ENCODE measurements around the gene KDR. TPM values are rescaled to one million over a fixed set of nuclear protein-coding genes. Genes with fewer than 3 reads are reported as not detected.

Gene KDR
- total RNA-seq, 2 experiments from 2014 or later = not detected

- CTCF ChIA-PET = interaction anchor here (0.6 kb wide), 1 partner anchor 210 kb away, joined by 3 read pairs; no protein-coding TSS in a partner anchor
- H3K27me3 Mint-ChIP-seq = no peaks in the 10 kb centered on the region
Measured at GRCh38 chr4:55087009-55087912, 38.1 kb downstream of the KDR start.

GRCh38 chr4:55086578-55086977 lies 38.8 kb downstream of the KDR start:
- intact Hi-C loops (cut with micrococcal nuclease) = no loop called here
- H3K27me3 Mint-ChIP-seq = no peaks in the 10 kb centered on the region
- no peaks in the 10 kb centered on the region for H3K36me3 Mint-ChIP-seq
- H3K27ac Mint-ChIP-seq = no peak overlapping the region
- ChIA-PET POLR2A (no interaction called here), CTCF (interaction anchor here (0.6 kb wide), 1 partner anchor 209 kb away, joined by 3 read pairs; no protein-coding TSS in a partner anchor)
- H3K4me3 Mint-ChIP-seq = no peak overlapping the region
- no peaks in the 10 kb centered on the region for H3K9me3 Mint-ChIP-seq
- no peak for DNase-seq
- no peaks in the 10 kb centered on the region for H3K4me1 Mint-ChIP-seq (ENCODE audit: low read depth)

More at GRCh38 chr4:55087009-55087912, 38.1 kb downstream of the KDR start:
- H3K36me3 Mint-ChIP-seq = no peaks in the 10 kb centered on the region
- DNase-seq = no peak
- H3K4me1 Mint-ChIP-seq (ENCODE audit: low read depth) = no peaks in the 10 kb centered on the region
- no peaks in the 10 kb centered on the region for H3K9me3 Mint-ChIP-seq
- no peak overlapping the region for H3K4me3 Mint-ChIP-seq
- intact Hi-C loops (cut with micrococcal nuclease) = no loop called here
- no peak overlapping the region for H3K27ac Mint-ChIP-seq
- POLR2A ChIA-PET = no interaction called here

GRCh38 chr4:55083735-55084134 lies 41.7 kb downstream of the KDR start:
- no peak for DNase-seq
- H3K4me1 Mint-ChIP-seq (ENCODE audit: low read depth) = no peaks in the 10 kb centered on the region
- ChIA-PET CTCF (no interaction called here), POLR2A (no interaction called here)
- H3K9me3 Mint-ChIP-seq = no peaks in the 10 kb centered on the region
- intact Hi-C loops (cut with micrococcal nuclease) = no loop called here
- H3K27me3 Mint-ChIP-seq = peaks cover 6% of the 10 kb centered on the region
- no peak overlapping the region for H3K4me3 Mint-ChIP-seq
- H3K36me3 Mint-ChIP-seq = no peaks in the 10 kb centered on the region
- no peak overlapping the region for H3K27ac Mint-ChIP-seq

- H3K4me1 Mint-ChIP-seq (ENCODE audit: low read depth) = no peaks in the 10 kb centered on the region
- H3K4me3 Mint-ChIP-seq = no peak overlapping the region
- peaks cover 6% of the 10 kb centered on the region for H3K27me3 Mint-ChIP-seq
- H3K27ac Mint-ChIP-seq = no peak overlapping the region
- no peak for DNase-seq
- CTCF ChIA-PET = no interaction called here
- POLR2A ChIA-PET = no interaction called here
- intact Hi-C loops (cut with micrococcal nuclease) = no loop called here
- H3K36me3 Mint-ChIP-seq = no peaks in the 10 kb centered on the region
- no peaks in the 10 kb centered on the region for H3K9me3 Mint-ChIP-seq
Measured at GRCh38 chr4:55082756-55083155, 42.6 kb downstream of the KDR start.

GRCh38 chr4:55080174-55080865 lies 45.1 kb downstream of the KDR start:
- H3K4me3 Mint-ChIP-seq = no peak overlapping the region
- POLR2A ChIA-PET = no interaction called here
- CTCF ChIA-PET = no interaction called here
- H3K27me3 Mint-ChIP-seq = peaks cover 6% of the 10 kb centered on the region
- H3K27ac Mint-ChIP-seq = no peak overlapping the region
- no peaks in the 10 kb centered on the region for H3K9me3 Mint-ChIP-seq
- peaks cover 10% of the 10 kb centered on the region for H3K4me1 Mint-ChIP-seq (ENCODE audit: low read depth)
- intact Hi-C loops (cut with micrococcal nuclease) = no loop called here
- no peaks in the 10 kb centered on the region for H3K36me3 Mint-ChIP-seq
- DNase-seq = no peak

GRCh38 chr4:55079451-55080173 lies 45.8 kb downstream of the KDR start:
- Mint-ChIP-seq H3K9me3 (no peaks in the 10 kb centered on the region), H3K27ac (no peak overlapping the region), H3K4me3 (no peak overlapping the region), H3K36me3 (no peaks in the 10 kb centered on the region), H3K27me3 (peaks cover 6% of the 10 kb centered on the region), H3K4me1 (ENCODE audit: low read depth) (peaks cover 10% of the 10 kb centered on the region)
- ChIA-PET POLR2A (no interaction called here), CTCF (no interaction called here)
- no peak for DNase-seq
- intact Hi-C loops (cut with micrococcal nuclease) = no loop called here

GRCh38 chr4:55078987-55079386 lies 46.4 kb downstream of the KDR start:
- ChIA-PET POLR2A (no interaction called here), CTCF (no interaction called here)
- Mint-ChIP-seq H3K4me3 (no peak overlapping the region), H3K36me3 (no peaks in the 10 kb centered on the region), H3K4me1 (ENCODE audit: low read depth) (peaks cover 10% of the 10 kb centered on the region), H3K9me3 (no peaks in the 10 kb centered on the region), H3K27me3 (peaks cover 8% of the 10 kb centered on the region), H3K27ac (no peak overlapping the region)
- no peak for DNase-seq
- intact Hi-C loops (cut with micrococcal nuclease) = no loop called here

- Mint-ChIP-seq H3K4me3 (no peak overlapping the region), H3K4me1 (ENCODE audit: low read depth) (peaks cover 10% of the 10 kb centered on the region), H3K9me3 (no peaks in the 10 kb centered on the region), H3K36me3 (no peaks in the 10 kb centered on the region), H3K27me3 (peaks cover 8% of the 10 kb centered on the region), H3K27ac (no peak overlapping the region)
- ChIA-PET POLR2A (no interaction called here), CTCF (no interaction called here)
- intact Hi-C loops (cut with micrococcal nuclease) = no loop called here
- no peak for DNase-seq
Measured at GRCh38 chr4:55077577-55077976, 47.8 kb downstream of the KDR start.

- peaks cover 10% of the 10 kb centered on the region for H3K4me1 Mint-ChIP-seq (ENCODE audit: low read depth)
- ChIA-PET CTCF (no interaction called here), POLR2A (no interaction called here)
- no peaks in the 10 kb centered on the region for H3K36me3 Mint-ChIP-seq
- H3K9me3 Mint-ChIP-seq = no peaks in the 10 kb centered on the region
- no peak overlapping the region for H3K27ac Mint-ChIP-seq
- H3K4me3 Mint-ChIP-seq = no peak overlapping the region
- intact Hi-C loops (cut with micrococcal nuclease) = no loop called here
- no peak for DNase-seq
- H3K27me3 Mint-ChIP-seq = peaks cover 8% of the 10 kb centered on the region
Measured at GRCh38 chr4:55075823-55076716, 49.3 kb downstream of the KDR start.

- Mint-ChIP-seq H3K4me1 (ENCODE audit: low read depth) (peaks cover 10% of the 10 kb centered on the region), H3K4me3 (no peak overlapping the region), H3K27ac (no peak overlapping the region), H3K36me3 (no peaks in the 10 kb centered on the region), H3K27me3 (peaks cover 8% of the 10 kb centered on the region), H3K9me3 (no peaks in the 10 kb centered on the region)
- intact Hi-C loops (cut with micrococcal nuclease) = no loop called here
- POLR2A ChIA-PET = no interaction called here
- CTCF ChIA-PET = no interaction called here
- DNase-seq = no peak
Measured at GRCh38 chr4:55075376-55075775, 50.0 kb downstream of the KDR start.

GRCh38 chr4:55074386-55074785 lies 51.0 kb downstream of the KDR start:
- intact Hi-C loops (cut with micrococcal nuclease) = no loop called here
- Mint-ChIP-seq H3K36me3 (no peaks in the 10 kb centered on the region), H3K27me3 (peaks cover 9% of the 10 kb centered on the region)

More at GRCh38 chr4:55074386-55074785, 51.0 kb downstream of the KDR start:
- H3K27ac Mint-ChIP-seq = no peak overlapping the region
- ChIA-PET POLR2A (no interaction called here), CTCF (interaction anchor here (0.7 kb wide), 1 partner anchor 39 kb away, joined by 4 read pairs; no protein-coding TSS in a partner anchor)
- no peak overlapping the region for H3K4me3 Mint-ChIP-seq
- no peaks in the 10 kb centered on the region for H3K9me3 Mint-ChIP-seq
- peaks cover 10% of the 10 kb centered on the region for H3K4me1 Mint-ChIP-seq (ENCODE audit: low read depth)
- DNase-seq = no peak

Measured in activated CD4-positive, alpha-beta memory T cell treated with anti-CD3 and anti-CD28 coated beads for 36 hours (primary cell).